HL-60 (cell line): ENCODE results near the gene SBNO2.

ENCODE experiments used
- DNase-seq, 2 experiments: peaks; one replicate each; pipeline ENCODE4 v3.0.0-alpha.2; 2010 to 2020; ENCODE audit warnings: low read depth in 1 of 2, low spot score in 1 of 2
- H3K27ac ChIP-seq: fragments of 250-450 bp; sonication (Bioruptor Pico); replicated peaks from 2 replicates; pipeline ENCODE4 v1.5.1; 2020; ENCODE audit warnings: mild to moderate bottlenecking, moderate library complexity
- H3K27me3 ChIP-seq: fragments of 250-450 bp; sonication (Bioruptor Pico); 2 replicates; pipeline ENCODE4 v1.5.1; 2021; ENCODE audit warnings: mild to moderate bottlenecking, moderate library complexity; ENCODE audit not compliant: insufficient read depth, poor library complexity, severe bottlenecking
- H3K4me3 ChIP-seq: replicated peaks from 2 replicates; pipeline ENCODE4 v1.5.1; 2011; ENCODE audit warnings: mild to moderate bottlenecking, control low read depth, low read length; ENCODE audit not compliant: insufficient read depth
- CTCF ChIP-seq: IDR thresholded peaks from one replicate; pipeline ENCODE4 v1.5.1; 2011; ENCODE audit warnings: low read length, control low read depth, inconsistent platforms; ENCODE audit not compliant: insufficient read depth
- GABPA ChIP-seq: IDR thresholded peaks from 2 replicates; pipeline ENCODE4 v1.6.1; 2012; ENCODE audit warnings: low read depth
- POLR2AphosphoS5 ChIP-seq: IDR thresholded peaks from 2 replicates; pipeline ENCODE4 v1.6.1; 2012; ENCODE audit warnings: low read depth
- SPI1 ChIP-seq: IDR thresholded peaks from 2 replicates; pipeline ENCODE4 v1.6.1; 2012; ENCODE audit warnings: low read depth, mild to moderate bottlenecking, borderline replicate concordance
- TF ChIP-seq, protein P1 (sequence below): IDR thresholded peaks from 2 replicates; pipeline ENCODE4 v1.6.1; 2012; ENCODE audit warnings: low read depth; ENCODE audit not compliant: insufficient replicate concordance

The SBNO2 gene

GRCh38 chr19:1221904-1222255 lies 47.8 kb upstream of the SBNO2 start:
- no peak overlapping the region for H3K27ac ChIP-seq
- no peak overlapping the region for H3K4me3 ChIP-seq
- H3K27me3 ChIP-seq, result no peaks in the 10 kb centered on the region
- TF ChIP-seq SPI1 (no peak), GABPA (no peak), POLR2AphosphoS5 (no peak), CTCF (no peak)
- TF ChIP-seq, protein P1, sequence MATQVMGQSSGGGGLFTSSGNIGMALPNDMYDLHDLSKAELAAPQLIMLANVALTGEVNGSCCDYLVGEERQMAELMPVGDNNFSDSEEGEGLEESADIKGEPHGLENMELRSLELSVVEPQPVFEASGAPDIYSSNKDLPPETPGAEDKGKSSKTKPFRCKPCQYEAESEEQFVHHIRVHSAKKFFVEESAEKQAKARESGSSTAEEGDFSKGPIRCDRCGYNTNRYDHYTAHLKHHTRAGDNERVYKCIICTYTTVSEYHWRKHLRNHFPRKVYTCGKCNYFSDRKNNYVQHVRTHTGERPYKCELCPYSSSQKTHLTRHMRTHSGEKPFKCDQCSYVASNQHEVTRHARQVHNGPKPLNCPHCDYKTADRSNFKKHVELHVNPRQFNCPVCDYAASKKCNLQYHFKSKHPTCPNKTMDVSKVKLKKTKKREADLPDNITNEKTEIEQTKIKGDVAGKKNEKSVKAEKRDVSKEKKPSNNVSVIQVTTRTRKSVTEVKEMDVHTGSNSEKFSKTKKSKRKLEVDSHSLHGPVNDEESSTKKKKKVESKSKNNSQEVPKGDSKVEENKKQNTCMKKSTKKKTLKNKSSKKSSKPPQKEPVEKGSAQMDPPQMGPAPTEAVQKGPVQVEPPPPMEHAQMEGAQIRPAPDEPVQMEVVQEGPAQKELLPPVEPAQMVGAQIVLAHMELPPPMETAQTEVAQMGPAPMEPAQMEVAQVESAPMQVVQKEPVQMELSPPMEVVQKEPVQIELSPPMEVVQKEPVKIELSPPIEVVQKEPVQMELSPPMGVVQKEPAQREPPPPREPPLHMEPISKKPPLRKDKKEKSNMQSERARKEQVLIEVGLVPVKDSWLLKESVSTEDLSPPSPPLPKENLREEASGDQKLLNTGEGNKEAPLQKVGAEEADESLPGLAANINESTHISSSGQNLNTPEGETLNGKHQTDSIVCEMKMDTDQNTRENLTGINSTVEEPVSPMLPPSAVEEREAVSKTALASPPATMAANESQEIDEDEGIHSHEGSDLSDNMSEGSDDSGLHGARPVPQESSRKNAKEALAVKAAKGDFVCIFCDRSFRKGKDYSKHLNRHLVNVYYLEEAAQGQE, result no peak
- no peak for DNase-seq

- no peak overlapping the region for H3K4me3 ChIP-seq
- TF ChIP-seq, protein P1, result no peak
- TF ChIP-seq CTCF, result peak; percentile 35
- no peak for DNase-seq
- H3K27ac ChIP-seq, result no peak overlapping the region
- H3K27me3 ChIP-seq, result no peaks in the 10 kb centered on the region
Measured at GRCh38 chr19:1220976-1221903, 47.2 kb upstream of the SBNO2 start.

GRCh38 chr19:1220477-1220930 lies 46.4 kb upstream of the SBNO2 start:
- Histone ChIP-seq H3K27ac (no peak overlapping the region), H3K27me3 (no peaks in the 10 kb centered on the region), H3K4me3 (no peak overlapping the region)
- DNase-seq, result no peak
- no peak for TF ChIP-seq CTCF
- TF ChIP-seq GABPA, result no peak
- TF ChIP-seq, protein P1, result no peak
- no peak for TF ChIP-seq SPI1
